Activated T-cell treated with anti-CD3 and anti-CD28 coated beads for 24 hours (primary cell): ENCODE results near the gene TMEM201.

Source experiments
- DNase-seq: peaks from one replicate; pipeline ENCODE4 v3.0.0-alpha.2; 2020; ENCODE audit warnings: low read depth

Gene TMEM201

DNA sequence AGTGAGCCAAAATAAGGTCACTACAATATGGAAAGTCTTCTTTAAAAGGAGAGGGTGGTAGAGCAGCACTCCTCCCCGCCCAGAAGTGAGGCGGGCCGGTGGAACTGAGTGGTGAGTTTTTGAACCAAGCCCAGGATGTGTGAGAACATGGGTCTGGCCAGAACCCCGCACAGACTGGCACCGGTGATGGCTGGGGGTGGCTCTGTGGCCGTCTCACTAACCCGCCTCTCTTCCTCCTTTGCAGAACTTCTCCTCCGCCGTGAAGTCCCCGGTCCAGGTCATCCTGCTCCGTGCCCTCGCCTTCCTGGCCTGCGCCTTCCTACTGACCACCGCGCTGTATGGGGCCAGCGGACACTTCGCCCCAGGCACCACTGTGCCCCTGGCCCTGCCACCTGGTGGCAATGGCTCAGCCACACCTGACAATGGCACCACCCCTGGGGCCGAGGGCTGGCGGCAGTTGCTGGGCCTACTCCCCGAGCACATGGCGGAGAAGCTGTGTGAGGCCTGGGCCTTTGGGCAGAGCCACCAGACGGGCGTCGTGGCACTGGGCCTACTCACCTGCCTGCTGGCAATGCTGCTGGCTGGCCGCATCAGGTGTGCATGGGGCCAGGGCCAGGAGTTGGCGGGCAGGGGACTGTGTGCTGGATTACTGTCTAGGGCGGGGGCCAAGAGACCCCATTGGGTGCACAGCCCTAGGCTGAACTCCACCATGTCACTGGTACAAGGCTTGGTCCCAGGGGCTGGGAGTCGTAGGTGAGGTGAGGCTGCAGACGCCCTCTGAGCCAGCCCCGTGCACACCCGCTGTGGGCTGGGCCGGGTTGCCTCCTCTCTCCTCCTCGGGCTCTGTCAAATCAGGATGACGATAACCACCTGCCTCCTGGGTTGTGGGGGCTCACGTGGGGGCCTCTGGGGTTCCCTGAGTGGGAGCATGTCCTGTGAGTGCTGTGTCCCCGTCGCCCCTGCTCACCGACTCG lies 12.4 kb downstream of the TMEM201 start:
- no peak for DNase-seq

DNA sequence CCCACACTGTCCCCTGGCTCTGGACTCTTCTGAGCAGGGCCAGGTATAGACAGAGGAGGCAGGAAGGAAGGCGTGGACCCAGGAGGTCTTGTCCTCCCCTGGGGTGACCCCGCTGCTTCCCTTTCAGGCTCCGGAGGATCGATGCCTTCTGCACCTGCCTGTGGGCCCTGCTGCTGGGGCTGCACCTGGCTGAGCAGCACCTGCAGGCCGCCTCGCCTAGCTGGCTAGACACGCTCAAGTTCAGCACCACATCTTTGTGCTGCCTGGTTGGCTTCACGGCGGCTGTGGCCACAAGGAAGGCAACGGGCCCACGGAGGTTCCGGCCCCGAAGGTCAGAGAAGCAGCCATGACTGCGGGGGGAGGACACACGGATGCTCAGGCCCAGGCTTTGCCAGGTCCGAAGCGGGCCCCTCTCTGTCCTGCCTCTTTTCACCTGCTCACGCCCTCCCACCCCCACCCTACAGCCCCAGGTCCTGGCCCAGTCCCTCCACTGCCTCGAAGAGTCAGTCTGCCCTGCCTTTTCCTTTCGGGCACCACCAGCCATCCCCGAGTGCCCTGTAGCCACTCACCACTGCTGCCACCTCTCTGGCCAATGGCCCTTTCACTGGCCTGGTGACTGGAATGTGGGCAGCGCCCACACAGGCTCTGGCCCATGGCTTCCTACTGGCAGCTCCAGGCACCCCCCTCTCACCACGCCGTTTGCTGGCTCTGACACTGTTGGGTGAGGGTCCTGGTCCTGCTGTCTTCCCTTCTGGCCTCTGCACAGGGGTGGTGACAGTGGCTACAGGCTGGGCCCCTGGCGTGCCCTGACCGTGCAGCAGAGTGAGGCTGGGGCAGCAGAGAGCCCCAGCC lies 13.5 kb downstream of the TMEM201 start:
- no peak for DNase-seq

DNA sequence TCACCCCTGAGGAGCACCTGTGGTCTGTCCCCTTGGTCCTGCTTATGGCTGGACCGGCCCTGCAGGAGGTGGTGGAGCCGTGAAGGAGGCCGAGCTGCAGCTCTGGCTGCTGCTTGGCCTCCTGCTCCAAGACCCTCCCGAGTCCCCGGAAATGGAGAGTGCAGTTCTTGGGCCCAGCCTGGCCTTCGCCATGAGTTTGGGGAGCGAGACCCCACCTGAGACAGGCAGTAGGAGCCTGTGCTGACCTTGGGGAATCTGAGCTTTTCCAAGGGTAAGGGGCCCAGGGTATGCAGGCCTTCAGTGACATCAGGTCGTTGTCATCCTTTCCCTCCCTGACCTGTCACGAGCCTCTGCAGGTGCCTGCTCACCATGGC lies 14.1 kb downstream of the TMEM201 start:
- no peak for DNase-seq

DNA sequence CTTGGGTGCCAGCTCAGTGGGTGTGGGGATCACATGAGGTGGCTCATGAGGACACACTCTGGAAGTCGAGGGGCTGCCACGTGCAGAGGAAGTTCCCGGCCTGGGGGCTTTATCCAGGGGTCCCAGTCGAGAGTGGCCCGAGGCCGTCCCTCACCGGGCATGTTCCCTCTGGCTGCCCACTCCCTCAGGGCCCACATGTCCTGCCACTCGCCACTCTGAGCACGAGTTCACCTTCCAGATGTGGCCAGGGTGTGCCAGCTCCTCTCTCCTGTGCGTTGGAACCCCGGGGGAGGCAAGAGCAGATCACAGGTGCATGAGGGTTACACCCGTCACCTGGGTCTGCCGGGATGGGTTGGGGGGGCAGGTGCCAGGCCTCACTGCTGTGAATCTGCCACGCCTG lies 14.6 kb downstream of the TMEM201 start:
- no peak for DNase-seq

DNA sequence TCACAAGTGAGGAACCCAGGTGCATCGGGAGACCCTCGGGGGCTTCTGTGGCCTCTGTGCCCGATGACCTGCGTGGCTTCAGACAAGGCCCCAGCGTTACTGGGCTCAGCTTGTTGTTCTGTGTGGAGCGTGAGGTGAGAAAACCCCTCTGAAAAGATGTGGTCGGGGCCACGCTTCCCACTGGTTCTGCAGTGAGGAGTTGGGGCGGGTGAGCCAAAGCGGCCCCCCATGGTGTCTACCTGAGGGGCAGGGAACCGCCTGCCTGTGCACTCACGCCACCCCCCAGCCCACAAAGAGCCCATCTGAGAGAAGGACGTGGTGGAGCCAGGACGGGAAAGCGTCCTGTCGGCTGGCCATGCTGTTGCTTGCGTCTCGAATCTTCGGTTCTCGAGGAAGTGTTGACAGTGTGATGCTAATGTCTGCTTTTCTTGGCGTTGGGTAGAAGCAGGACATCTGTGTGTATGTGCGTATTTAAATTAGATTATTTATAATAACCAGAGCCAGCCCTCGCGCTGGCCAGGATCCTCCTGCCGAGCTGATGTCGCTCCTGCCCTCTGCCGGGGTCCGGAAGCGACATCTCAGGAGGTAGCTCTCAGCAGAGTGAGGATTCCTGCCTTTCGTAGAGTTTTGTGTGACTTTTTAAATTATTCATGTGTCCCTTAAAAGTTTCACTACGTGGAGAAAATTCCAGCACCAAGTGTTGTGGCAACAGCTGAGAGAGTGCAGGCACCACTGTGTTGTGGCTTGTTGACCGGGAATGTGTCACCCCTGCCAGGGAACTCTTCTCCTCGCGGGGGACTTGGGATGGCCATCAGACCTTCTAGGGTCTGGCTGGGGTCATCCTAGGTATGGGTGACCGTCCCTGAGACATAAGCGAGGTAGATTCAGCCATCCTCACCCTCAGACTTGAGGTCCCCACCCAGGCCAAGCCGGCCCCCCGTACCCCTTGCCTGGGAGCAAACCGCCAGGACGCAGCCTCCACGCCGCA lies 15.3 kb downstream of the TMEM201 start:
- DNase-seq: no peak

DNA sequence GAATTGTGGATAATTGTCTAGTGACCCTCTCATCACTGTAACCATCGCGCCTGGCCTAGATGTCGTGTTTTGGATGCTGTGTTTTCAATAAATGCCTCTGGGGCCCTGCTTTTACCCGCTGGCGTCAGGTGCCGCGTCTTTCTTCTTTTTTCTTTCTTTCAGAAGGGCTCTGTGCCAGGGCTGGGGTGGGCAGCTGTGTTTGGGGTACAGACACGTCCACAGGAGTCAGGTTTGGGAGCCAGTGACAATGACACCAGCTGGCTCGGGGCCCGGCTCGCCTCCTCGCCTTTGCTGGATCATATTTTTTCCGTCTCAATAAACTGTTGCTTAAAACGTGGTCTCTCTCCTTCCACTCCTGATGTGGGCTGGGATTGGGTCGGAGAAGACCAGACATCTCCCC lies 16.1 kb downstream of the TMEM201 start:
- DNase-seq: no peak

DNA sequence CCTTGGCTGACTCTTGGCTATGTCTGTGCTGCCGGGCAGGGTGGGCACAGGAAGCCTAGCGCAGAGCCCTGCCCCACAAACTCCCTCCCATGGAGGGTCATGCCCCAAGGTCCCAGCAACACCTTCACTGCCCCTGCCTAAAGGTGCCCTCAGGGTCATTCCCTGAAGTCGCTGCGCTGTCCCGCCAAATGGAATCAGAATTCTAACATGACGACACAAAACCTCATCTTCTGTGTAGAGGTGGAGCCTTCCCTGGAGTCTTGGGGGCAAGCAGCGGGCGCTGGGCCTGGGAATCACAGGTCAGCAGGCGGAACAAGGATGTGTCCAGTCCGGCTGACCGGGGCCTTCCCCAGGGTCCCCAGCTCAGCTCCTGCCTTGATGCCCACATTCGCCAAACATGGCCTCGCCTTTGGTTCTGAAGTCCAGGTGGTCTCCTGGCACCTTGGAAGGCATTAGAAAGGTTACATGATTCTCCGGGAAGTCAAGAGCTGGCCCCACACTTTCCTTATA lies 17.3 kb downstream of the TMEM201 start:
- DNase-seq: no peak

DNA sequence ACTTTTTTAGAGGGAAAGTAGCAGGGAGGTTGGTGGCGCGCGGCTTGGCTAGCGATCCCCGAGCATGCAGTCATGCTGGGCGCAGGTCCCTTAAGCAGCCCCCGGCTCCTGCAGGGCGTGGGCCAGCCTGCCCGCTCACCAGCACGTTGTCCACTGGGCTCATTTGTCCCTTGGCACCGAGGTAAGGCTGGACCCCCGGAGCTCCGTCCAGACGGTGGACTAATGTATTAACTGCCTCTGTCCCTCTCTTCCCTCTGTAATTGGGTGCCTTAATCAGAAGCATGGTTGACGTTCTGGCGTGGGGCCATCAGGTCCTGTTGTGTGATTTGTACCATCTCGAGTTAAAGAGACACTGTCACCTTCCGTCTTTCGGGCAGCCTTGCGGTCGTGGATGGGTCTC lies 17.7 kb downstream of the TMEM201 start:
- DNase-seq: no peak

DNA sequence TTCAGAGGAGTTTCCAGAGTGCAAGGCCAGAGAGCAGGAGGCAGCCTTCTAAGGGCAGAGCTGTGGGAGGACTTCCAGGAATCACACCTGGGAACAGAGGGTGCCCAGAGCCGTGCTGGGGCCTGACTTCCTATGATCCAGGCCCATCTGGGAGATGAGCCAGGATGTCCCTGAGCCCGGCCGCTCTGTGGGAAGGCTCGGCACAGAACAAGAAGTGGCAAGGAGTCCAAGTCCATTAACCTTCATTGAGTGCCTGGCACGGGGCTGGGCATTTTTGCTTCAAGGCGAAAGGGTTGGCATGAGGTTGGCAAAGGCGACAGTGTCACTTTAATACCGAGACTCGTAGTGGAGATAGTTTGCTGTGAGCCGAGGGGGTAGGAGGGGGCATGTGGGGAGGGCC lies 18.2 kb downstream of the TMEM201 start:
- no peak for DNase-seq

DNA sequence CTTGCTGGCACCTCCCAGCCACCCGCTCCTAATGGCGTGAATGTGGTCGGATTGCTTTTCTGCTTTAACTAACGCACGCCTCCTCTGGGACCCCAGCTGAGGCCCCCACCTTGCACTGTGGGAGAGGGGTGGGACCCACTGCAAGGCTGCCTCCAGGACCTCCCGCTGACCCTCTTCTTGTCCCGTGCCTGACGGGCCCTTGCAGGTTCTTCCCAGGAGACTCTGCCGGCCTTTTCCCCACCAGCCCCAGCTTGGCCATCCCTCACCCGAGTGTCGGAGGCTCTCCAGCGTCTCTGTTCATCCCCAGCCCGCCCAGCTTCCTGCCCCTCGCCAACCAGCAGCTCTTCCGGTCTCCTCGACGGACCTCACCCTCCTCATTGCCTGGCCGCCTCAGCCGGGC lies 18.6 kb downstream of the TMEM201 start:
- no peak for DNase-seq

DNA sequence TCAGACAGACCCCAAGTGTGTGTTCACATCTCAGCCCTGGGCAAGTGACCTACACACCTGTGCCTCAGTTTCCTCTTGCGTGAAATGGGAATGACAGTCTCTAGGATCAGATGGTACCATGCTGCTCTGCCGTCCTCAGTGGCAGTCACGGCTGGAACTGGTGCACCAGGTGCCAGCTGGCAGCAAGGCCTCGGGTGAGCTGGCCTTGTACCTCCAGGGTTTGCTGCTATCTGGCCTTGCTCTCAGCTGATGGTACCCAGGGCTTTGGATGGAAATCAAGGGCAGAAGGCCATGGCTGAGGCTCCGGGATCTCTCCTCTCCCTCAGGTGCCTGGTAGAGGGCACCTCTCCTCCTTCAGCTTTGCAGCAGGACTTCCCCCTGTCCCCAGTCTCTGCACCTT lies 21.3 kb downstream of the TMEM201 start:
- no peak for DNase-seq

DNA sequence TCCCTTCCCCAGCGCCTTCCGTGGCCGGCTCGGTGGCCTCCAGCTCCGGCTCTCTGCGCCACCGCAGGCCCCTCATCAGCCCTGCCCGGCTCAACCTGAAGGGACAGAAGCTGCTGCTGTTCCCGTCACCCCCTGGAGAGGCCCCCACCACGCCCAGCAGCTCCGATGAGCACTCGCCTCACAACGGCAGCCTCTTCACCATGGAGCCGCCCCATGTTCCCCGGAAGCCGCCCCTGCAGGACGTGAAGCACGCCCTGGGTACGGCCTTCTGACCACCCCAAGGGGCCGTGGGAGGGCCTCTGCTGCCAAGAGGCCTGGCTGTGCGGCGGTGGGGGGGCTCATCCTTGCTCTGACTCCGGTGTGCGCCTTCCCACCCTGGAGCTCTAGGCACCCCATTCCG lies 21.8 kb downstream of the TMEM201 start:
- no peak for DNase-seq

DNA sequence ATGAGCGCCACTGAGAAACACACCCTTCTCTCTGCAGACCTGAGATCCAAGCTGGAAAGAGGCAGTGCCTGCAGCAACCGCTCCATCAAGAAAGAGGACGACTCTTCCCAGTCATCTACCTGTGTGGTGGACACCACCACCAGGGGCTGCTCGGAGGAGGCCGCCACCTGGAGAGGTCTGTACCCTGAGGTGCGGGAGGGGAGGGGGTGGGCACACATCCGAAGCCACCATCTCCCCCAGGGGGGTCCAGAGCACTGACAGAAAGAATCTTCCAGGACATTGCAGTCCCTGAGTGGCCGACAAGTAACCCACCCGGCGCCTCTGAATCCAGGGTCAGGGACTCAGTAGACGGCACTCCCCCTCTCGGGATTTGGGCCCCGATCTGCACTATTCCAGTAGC lies 23.0 kb downstream of the TMEM201 start:
- DNase-seq: no peak

DNA sequence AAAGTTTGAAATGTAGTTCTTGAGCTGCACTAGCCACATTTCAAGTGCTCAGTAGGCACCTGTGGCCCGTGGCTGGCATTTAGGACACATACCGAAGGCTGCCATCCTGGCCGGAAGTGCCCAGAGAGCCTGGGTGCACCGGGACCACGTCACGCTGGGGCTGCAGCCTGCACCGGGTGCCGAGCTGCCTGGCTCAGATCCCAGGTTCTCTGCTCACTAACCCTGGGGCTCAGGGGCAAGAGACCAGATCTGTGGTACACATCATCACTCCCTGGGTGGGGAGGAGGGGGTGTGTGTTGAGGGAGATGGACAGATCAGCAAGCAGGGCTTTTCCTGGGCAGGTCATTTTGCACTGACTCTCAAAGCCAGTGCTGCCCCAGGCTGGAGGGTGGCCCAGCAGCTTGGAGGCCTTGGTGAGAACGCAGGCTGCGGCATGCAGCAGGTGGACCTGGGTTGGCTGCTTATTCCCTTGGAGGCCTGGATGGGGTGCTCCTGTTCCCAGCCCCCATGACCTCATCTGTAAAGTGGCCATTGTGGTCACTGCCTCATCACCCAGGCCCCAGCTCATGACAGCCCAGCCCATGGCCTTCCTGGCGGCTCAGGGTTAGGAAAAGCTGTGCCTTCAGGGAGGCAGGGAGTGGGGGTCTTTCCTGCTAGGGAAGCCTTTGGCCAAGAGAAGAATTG lies 23.6 kb downstream of the TMEM201 start:
- no peak for DNase-seq

DNA sequence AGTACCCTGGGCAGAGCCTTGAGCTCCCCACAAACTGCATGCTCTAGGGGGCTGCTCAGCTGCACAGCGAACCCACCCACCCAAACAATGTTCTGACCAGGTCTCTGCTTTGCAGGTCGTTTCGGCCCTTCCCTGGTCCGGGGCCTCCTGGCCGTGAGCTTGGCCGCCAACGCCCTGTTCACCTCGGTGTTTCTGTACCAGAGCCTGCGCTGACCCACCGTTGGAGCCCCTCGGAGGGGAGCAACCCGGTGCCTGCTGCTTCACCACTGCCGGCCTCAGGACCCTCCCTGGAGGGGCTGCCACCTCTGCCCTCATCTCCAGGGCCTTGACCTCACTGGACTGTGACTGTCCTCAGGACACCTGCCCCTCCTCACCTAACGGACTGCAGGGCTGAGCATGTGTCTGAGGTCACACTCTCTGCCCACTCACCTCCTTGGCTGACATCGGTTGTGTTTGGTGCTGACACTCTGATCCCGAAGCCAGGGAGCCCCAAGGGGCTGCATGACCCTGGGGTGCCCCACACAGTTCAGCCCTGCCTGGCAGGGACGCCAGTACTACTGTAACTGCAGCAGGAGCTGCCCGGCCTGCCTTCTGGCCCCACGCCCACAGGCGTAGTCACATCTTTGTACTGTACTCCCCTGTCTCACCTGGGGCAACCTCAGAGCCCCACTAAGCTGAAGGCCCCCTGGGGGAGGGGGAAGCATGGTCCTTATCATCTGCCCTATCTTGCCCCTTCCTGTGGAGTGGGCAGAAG lies 24.3 kb downstream of the TMEM201 start:
- no peak for DNase-seq

DNA sequence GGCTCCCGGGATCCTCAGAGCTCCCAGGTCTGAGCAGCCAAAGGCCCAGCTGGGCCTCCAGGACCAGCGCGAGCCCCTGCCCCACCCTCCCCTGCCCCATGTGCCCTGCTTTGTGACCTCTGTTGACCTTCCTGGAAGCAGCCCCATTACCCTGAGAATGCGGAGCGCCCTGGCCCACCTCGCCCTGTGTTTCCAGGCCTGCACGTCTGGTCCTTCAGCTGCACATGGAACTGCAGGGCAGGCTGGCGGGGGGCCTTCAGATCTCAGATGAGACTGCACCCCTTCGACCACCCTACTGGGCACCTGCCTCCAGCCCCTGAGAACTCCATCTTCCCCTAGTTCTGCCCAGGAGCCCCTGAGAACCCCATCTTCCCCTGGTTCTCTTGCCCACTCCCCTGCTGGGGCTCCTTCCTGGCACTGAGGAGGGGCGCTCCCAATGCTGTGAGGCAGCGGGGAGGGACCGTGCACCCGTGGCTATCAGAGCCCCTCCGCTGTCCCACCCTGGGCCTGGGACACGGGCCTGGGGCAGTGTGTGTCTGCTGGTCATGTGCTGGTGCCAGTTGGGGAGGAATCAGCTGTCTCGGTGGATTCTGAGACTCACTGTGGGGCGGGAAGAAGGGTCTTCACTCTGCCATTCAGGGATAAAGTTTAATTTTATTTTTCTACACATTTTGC lies 25.1 kb downstream of the TMEM201 start:
- DNase-seq: no peak

DNA sequence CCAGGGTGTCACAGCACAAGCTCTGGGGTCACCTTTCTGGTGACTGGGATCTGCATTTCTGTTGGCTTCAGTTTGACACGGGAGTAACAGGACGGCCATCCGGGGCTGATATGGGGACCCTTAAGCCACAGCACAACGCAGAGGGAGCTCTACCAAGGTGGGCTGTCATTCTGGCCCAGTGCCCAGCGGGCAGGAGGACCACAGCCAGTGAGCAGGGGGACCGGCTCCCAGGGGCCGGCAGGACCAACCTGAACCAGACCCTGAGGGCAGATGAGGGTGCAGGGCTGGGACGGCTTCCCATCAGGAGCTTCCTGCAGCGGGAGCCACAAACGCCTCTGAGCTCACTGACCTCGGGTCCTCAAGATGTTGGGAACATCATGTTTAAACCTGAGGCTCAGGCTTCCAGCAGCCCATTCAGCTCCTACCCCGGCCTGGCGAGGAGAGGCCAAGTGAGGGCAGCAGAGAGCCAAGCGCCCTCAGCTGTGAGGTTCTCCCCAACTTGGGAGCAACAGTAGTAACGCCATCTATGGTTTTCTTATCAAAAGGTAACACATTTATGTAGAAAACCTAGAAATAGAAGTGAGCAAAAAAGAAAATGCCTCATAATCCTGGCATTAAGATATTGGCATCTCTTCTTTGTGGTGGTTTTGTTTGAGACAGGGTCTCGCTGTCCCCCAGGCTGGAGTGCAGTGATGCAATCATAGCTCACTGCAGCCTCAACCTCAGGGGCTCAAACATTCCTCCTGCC lies 26.8 kb downstream of the TMEM201 start:
- DNase-seq: peak; percentile 39

DNA sequence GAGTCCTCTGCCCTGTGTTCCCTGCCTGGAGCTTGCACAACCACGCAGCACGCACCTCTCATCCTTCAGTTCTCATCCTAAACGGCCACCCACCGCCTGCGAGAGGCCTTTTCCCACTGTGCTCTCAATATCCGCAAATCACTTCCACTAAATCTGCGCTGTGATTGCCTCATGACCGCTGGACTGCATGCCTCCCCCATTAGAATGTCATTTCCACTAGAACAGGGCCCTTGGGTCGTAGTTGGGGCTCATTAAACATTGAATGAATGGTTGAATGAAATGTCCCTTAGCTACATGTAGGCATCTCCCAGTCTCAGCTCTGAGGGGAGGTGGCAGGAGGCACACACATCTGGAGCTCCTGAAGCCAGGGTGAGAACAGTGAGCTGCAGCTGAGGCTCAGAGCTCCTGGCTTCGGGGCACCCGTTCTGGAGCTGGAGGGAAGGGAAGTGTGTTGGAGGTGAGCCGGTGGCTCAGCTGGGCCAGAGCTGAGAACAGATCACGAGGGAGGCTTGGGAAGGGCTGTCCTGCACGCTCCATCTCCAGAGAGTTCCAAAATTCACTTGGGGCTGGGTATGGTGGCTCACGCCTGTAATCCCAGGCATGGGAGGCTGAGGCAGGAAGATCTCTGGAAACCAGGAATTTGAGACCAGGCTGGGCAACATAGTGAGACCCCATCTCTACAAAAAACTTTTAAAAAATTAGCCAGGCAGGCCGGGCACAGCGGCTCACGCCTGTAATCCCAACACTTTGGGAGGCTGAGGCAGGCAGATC lies 30.4 kb downstream of the TMEM201 start:
- no peak for DNase-seq
